Uterus (tissue), 4 donors: ENCODE measurements around the gene DENND2C. TPM values are rescaled to one million over a fixed set of nuclear protein-coding genes. Genes with fewer than 3 reads are reported as not detected.

ENCODE experiments used
- DNase-seq, 2 donors: peaks; one replicate each; pipeline ENCODE4 v3.0.0-alpha.2; 2019 to 2020
- H3K27ac ChIP-seq, 2 donors: fragments of 200-600 bp; sonication (generic); 1 replicate in 1 of 2; 2 replicates in 1 of 2; pipeline ENCODE4 v1.5.1; 2016 to 2018
- H3K27me3 ChIP-seq, 2 donors: fragments of 200-600 bp; sonication (generic); one replicate each; pipeline ENCODE4 v1.5.1; 2018 to 2019; ENCODE audit warnings: control low read depth in 1 of 2
- H3K36me3 ChIP-seq, 2 donors: fragments of 200-600 bp; sonication (generic); one replicate each; pipeline ENCODE4 v1.5.1; 2019; ENCODE audit warnings: control low read depth in 1 of 2
- H3K4me1 ChIP-seq, 2 donors: fragments of 200-600 bp; sonication (generic); one replicate each; pipeline ENCODE4 v1.5.1; 2018 to 2019; ENCODE audit warnings: control low read depth in 1 of 2
- H3K4me3 ChIP-seq, 2 donors: fragments of 200-600 bp; sonication (generic); 1 replicate in 1 of 2; 2 replicates in 1 of 2; pipeline ENCODE4 v1.5.1; 2018 to 2019; ENCODE audit warnings: mild to moderate bottlenecking in 1 of 2
- H3K9me3 ChIP-seq, 2 donors: fragments of 200-600 bp; sonication (generic); one replicate each; pipeline ENCODE4 v1.5.1; 2019; ENCODE audit warnings: control low read depth in 1 of 2
- CTCF ChIP-seq, 4 experiments: fragments of 200-600 bp in 2 of 4; fragments of 450-650 bp in 2 of 4; sonication (generic) in 2 of 4; IDR thresholded peaks; one replicate each; pipeline ENCODE4 v1.5.1; 2016 to 2019; ENCODE audit warnings: antibody characterized with exemption in 4 of 4, mild to moderate bottlenecking in 2 of 4, moderate library complexity in 1 of 4
- POLR2A ChIP-seq, 2 donors: fragments of 450-650 bp; IDR thresholded peaks; one replicate each; pipeline ENCODE4 v1.6.1; 2016; ENCODE audit warnings: antibody characterized with exemption in 2 of 2, mild to moderate bottlenecking in 1 of 2, moderate library complexity in 1 of 2
- intact Hi-C: fragments of 100-400 bp; cut with DNase I; formaldehyde crosslinking; loops from one replicate; pipeline ENCODE4 v1.15.1; 2023; ENCODE audit warnings: low total_unique reads
- total RNA-seq, 4 donors: library from RNA; depleted of rRNA in 3 of 4; stranded (reverse); fragments of >200 nt in 3 of 4; gene quantifications; one replicate each; pipeline versions ENCODE4 v1.1.0 to v1.2.4, GENCODE V29; 2014 to 2023
- donor health status: DM: yes; HTN: yes; CAD: no.

Gene DENND2C
- total RNA-seq, 4 donors from 2014 or later = 1.8 to 7.9 (median 4.4) TPM

- no peak for DNase-seq
- no peaks in the 10 kb centered on the region for H3K36me3 ChIP-seq
- TF ChIP-seq POLR2A (IDR thresholded peaks at IDR 0.05) (no peak), CTCF (IDR thresholded peaks at IDR 0.05) (no peak)
- no peaks in the 10 kb centered on the region for H3K9me3 ChIP-seq
- H3K27ac ChIP-seq = no peak overlapping the region
- H3K4me3 ChIP-seq = no peak overlapping the region
- no peaks in the 10 kb centered on the region for H3K27me3 ChIP-seq
- H3K4me1 ChIP-seq = no peaks in the 10 kb centered on the region
- intact Hi-C loops = no loop called here
Measured at GRCh38 chr1:114694540-114695310, 24.9 kb upstream of the DENND2C start.

- H3K36me3 ChIP-seq = no peaks in the 10 kb centered on the region
- no peaks in the 10 kb centered on the region for H3K9me3 ChIP-seq
Measured at GRCh38 chr1:114692947-114693346, 23.1 kb upstream of the DENND2C start.

GRCh38 chr1:114691061-114691460 is 21.2 kb upstream of the DENND2C start:
- no peaks in the 10 kb centered on the region for H3K4me1 ChIP-seq
- H3K9me3 ChIP-seq = no peaks in the 10 kb centered on the region
- intact Hi-C loops = no loop called here
- H3K27me3 ChIP-seq = no peaks in the 10 kb centered on the region
- no peaks in the 10 kb centered on the region for H3K36me3 ChIP-seq
- TF ChIP-seq CTCF (IDR thresholded peaks at IDR 0.05) (no peak), POLR2A (IDR thresholded peaks at IDR 0.05) (no peak)
- no peak for DNase-seq
- no peak overlapping the region for H3K27ac ChIP-seq
- H3K4me3 ChIP-seq = no peak overlapping the region

More at GRCh38 chr1:114692947-114693346, 23.1 kb upstream of the DENND2C start:
- Histone ChIP-seq H3K4me1 (no peaks in the 10 kb centered on the region), H3K27ac (no peak overlapping the region), H3K27me3 (no peaks in the 10 kb centered on the region), H3K4me3 (no peak overlapping the region)
- intact Hi-C loops = no loop called here
- no peak for TF ChIP-seq CTCF (IDR thresholded peaks at IDR 0.05)
- no peak for TF ChIP-seq POLR2A (IDR thresholded peaks at IDR 0.05)
- no peak for DNase-seq

GRCh38 chr1:114690148-114690547 is 20.3 kb upstream of the DENND2C start:
- no peak overlapping the region for H3K27ac ChIP-seq
- no peak for TF ChIP-seq POLR2A (IDR thresholded peaks at IDR 0.05)
- no peak for TF ChIP-seq CTCF (IDR thresholded peaks at IDR 0.05)
- intact Hi-C loops = no loop called here
- DNase-seq = no peak
- H3K9me3 ChIP-seq = no peaks in the 10 kb centered on the region
- no peaks in the 10 kb centered on the region for H3K4me1 ChIP-seq
- no peaks in the 10 kb centered on the region for H3K36me3 ChIP-seq
- no peak overlapping the region for H3K4me3 ChIP-seq
- no peaks in the 10 kb centered on the region for H3K27me3 ChIP-seq

- no peaks in the 10 kb centered on the region for H3K27me3 ChIP-seq
- TF ChIP-seq CTCF (IDR thresholded peaks at IDR 0.05) = no peak
- no peak for TF ChIP-seq POLR2A (IDR thresholded peaks at IDR 0.05)
- intact Hi-C loops = no loop called here
- no peak overlapping the region for H3K4me3 ChIP-seq
- no peak for DNase-seq
- H3K27ac ChIP-seq = no peak overlapping the region
- no peaks in the 10 kb centered on the region for H3K36me3 ChIP-seq
- no peaks in the 10 kb centered on the region for H3K4me1 ChIP-seq
- H3K9me3 ChIP-seq = no peaks in the 10 kb centered on the region
Measured at GRCh38 chr1:114688526-114688925, 18.7 kb upstream of the DENND2C start.
